H9 (cell line): ENCODE results near the gene TGFB3. TPM values are rescaled to one million over a fixed set of nuclear protein-coding genes. Genes with fewer than 3 reads are reported as not detected.

Experiments used
- DNase-seq: peaks from one replicate; pipeline ENCODE4 v3.0.0-alpha.2; 2017
- H2AFZ ChIP-seq: one replicate; pipeline ENCODE4 v1.6.1; 2013; ENCODE audit warnings: mild to moderate bottlenecking, low read length, control low read depth, moderate library complexity
- H2AK5ac ChIP-seq: 2 replicates; pipeline ENCODE4 v1.6.1; 2013; ENCODE audit warnings: low read length, control low read depth, mixed read lengths; ENCODE audit not compliant: insufficient read length
- H2BK120ac ChIP-seq: one replicate; pipeline ENCODE4 v1.6.1; 2013; ENCODE audit warnings: low read depth, mild to moderate bottlenecking, low read length, control low read depth, inconsistent platforms; ENCODE audit not compliant: poor library complexity, severe bottlenecking
- H2BK12ac ChIP-seq: 2 replicates; pipeline ENCODE4 v1.6.1; 2013; ENCODE audit warnings: low read length, control low read depth, mixed read lengths, low read depth; ENCODE audit not compliant: insufficient read length
- H2BK15ac ChIP-seq: 2 replicates; pipeline ENCODE4 v1.6.1; 2013; ENCODE audit warnings: low read depth, low read length, control low read depth
- H2BK20ac ChIP-seq: one replicate; pipeline ENCODE4 v1.6.1; 2013; ENCODE audit warnings: low read depth, mild to moderate bottlenecking, low read length, control low read depth, inconsistent platforms; ENCODE audit not compliant: poor library complexity, severe bottlenecking
- H2BK5ac ChIP-seq: 2 replicates; pipeline ENCODE4 v1.6.1; 2013; ENCODE audit warnings: low read length, control low read depth, mixed read lengths; ENCODE audit not compliant: insufficient read length
- H3K14ac ChIP-seq: 2 replicates; pipeline ENCODE4 v1.6.1; 2013; ENCODE audit warnings: low read length, control low read depth; ENCODE audit not compliant: insufficient read depth
- H3K18ac ChIP-seq: 2 replicates; pipeline ENCODE4 v1.6.1; 2013; ENCODE audit warnings: low read depth, mild to moderate bottlenecking, mixed read lengths, low read length, control low read depth; ENCODE audit not compliant: insufficient read length
- H3K23ac ChIP-seq: 2 replicates; pipeline ENCODE4 v1.6.1; 2013; ENCODE audit warnings: low read length, control low read depth, mixed read lengths, low read depth; ENCODE audit not compliant: insufficient read length
- H3K23me2 ChIP-seq: 2 replicates; pipeline ENCODE4 v1.6.1; 2013; ENCODE audit warnings: low read depth, mild to moderate bottlenecking, mixed read lengths, low read length, control low read depth; ENCODE audit not compliant: insufficient read length, poor library complexity, severe bottlenecking
- H3K27ac ChIP-seq: 2 replicates; pipeline ENCODE4 v1.5.1; 2013; ENCODE audit warnings: low read length, control low read depth, mixed read lengths, low read depth; ENCODE audit not compliant: insufficient read length
- H3K27me3 ChIP-seq: 2 replicates; pipeline ENCODE4 v1.6.1; 2013; ENCODE audit warnings: low read length, control low read depth, inconsistent platforms; ENCODE audit not compliant: insufficient read depth
- H3K4ac ChIP-seq: 2 replicates; pipeline ENCODE4 v1.6.1; 2013; ENCODE audit warnings: low read depth, mild to moderate bottlenecking, control low read depth, inconsistent platforms, low read length, moderate library complexity
- H3K4me1 ChIP-seq: 2 replicates; pipeline ENCODE4 v1.6.1; 2013; ENCODE audit warnings: low read length, control low read depth, inconsistent platforms; ENCODE audit not compliant: insufficient read depth
- H3K4me2 ChIP-seq: 2 replicates; pipeline ENCODE4 v1.6.1; 2013; ENCODE audit warnings: low read length, control low read depth, mixed read lengths; ENCODE audit not compliant: insufficient read length, insufficient read depth
- H3K56ac ChIP-seq: 2 replicates; pipeline ENCODE4 v1.6.1; 2013; ENCODE audit warnings: low read depth, mild to moderate bottlenecking, mixed read lengths, low read length, control low read depth; ENCODE audit not compliant: insufficient read length
- H3K79me1 ChIP-seq: 2 replicates; pipeline ENCODE4 v1.6.1; 2013; ENCODE audit warnings: low read depth, mild to moderate bottlenecking, moderate library complexity, low read length, control low read depth, inconsistent platforms; ENCODE audit not compliant: insufficient read depth, poor library complexity, severe bottlenecking
- H3K79me2 ChIP-seq: 2 replicates; pipeline ENCODE4 v1.6.1; 2013; ENCODE audit warnings: low read length, control low read depth, inconsistent platforms; ENCODE audit not compliant: insufficient read depth
- H3K9ac ChIP-seq: 2 replicates; pipeline ENCODE4 v1.6.1; 2013; ENCODE audit warnings: low read length, control low read depth, mixed read lengths; ENCODE audit not compliant: insufficient read length; ENCODE audit errors: extremely low read depth
- H3K9me3 ChIP-seq: one replicate; pipeline ENCODE4 v1.6.1; 2013; ENCODE audit warnings: low read depth, low read length, inconsistent platforms; ENCODE audit not compliant: control insufficient read depth
- H3T11ph ChIP-seq: one replicate; pipeline ENCODE4 v1.6.1; 2013; ENCODE audit warnings: mild to moderate bottlenecking, low read length, control low read depth, inconsistent platforms
- H4K20me1 ChIP-seq: one replicate; pipeline ENCODE4 v1.6.1; 2013; ENCODE audit not compliant: control insufficient read depth, insufficient read length, insufficient read depth
- H4K5ac ChIP-seq: 2 replicates; pipeline ENCODE4 v1.6.1; 2013; ENCODE audit warnings: low read depth, mild to moderate bottlenecking, mixed read lengths, low read length, control low read depth; ENCODE audit not compliant: insufficient read length
- H4K8ac ChIP-seq: replicated peaks from 2 replicates; pipeline ENCODE4 v1.6.1; 2013; ENCODE audit warnings: low read length, control low read depth, mixed read lengths, low read depth; ENCODE audit not compliant: insufficient read length
- H4K91ac ChIP-seq: 2 replicates; pipeline ENCODE4 v1.6.1; 2013; ENCODE audit warnings: low read depth, mild to moderate bottlenecking, moderate library complexity, mixed read lengths, low read length, control low read depth; ENCODE audit not compliant: insufficient read length
- H3K27ac Mint-ChIP-seq, 3 experiments: 2 replicates in 2 of 3; 3 replicates in 1 of 3; pipeline ENCODE4 v1.8.0; 2020 to 2021; ENCODE audit warnings: mixed read lengths in 3 of 3, mild to moderate bottlenecking in 1 of 3, moderate library complexity in 1 of 3
- H3K27me3 Mint-ChIP-seq: 2 replicates; pipeline ENCODE4 v1.8.0; 2021; ENCODE audit warnings: low read depth, mild to moderate bottlenecking, moderate library complexity, mixed read lengths
- H3K36me3 Mint-ChIP-seq, 3 experiments: 2 replicates in 2 of 3; 3 replicates in 1 of 3; pipeline ENCODE4 v1.8.0; 2020 to 2021; ENCODE audit warnings: low read depth in 3 of 3, mixed read lengths in 3 of 3; ENCODE audit not compliant: insufficient read depth in 1 of 3
- H3K4me1 Mint-ChIP-seq, 2 experiments: 2 replicates each; pipeline ENCODE4 v1.8.0; 2020; ENCODE audit warnings: mixed read lengths in 2 of 2
- H3K4me3 Mint-ChIP-seq, 2 experiments: 2 replicates in 1 of 2; 3 replicates in 1 of 2; pipeline ENCODE4 v1.8.0; 2020 to 2021; ENCODE audit warnings: mild to moderate bottlenecking in 2 of 2, mixed read lengths in 2 of 2, moderate library complexity in 1 of 2
- H3K9me3 Mint-ChIP-seq, 2 experiments: 2 replicates in 1 of 2; 3 replicates in 1 of 2; pipeline ENCODE4 v1.8.0; 2020; ENCODE audit warnings: mild to moderate bottlenecking in 2 of 2, mixed read lengths in 2 of 2, moderate library complexity in 1 of 2
- CTCF ChIP-seq: fragments of 200-600 bp; sonication (generic); conservative IDR thresholded peaks from 3 replicates; pipeline ENCODE4 v1.8.0; 2021; ENCODE audit warnings: antibody characterized with exemption, mild to moderate bottlenecking
- WGBS: extraction: QIAGEN DNeasy Blood & Tissue Kit; methylation state at CpG from one replicate; pipeline ENCODE4 v1.1.7; 2013; ENCODE audit warnings: missing lambda C conversion rate, low lambda C conversion rate, mixed read lengths; ENCODE audit not compliant: insufficient read length; ENCODE audit errors: extremely low coverage; 5-methylcytosine and 5-hydroxymethylcytosine counted together
- total RNA-seq: library from RNA; stranded (reverse); gene quantifications from 2 replicates; pipeline ENCODE4 v1.2.1, GENCODE V29; 2021

Gene TGFB3
- total RNA-seq, 1 experiment from 2014 or later, result 0.37 TPM

- Histone ChIP-seq H4K20me1 (no peaks in the 10 kb centered on the region), H3K79me1 (no peaks in the 10 kb centered on the region), H3K9ac (no peak overlapping the region), H4K8ac (no peak overlapping the region), H3K4me1 (no peaks in the 10 kb centered on the region), H3K27ac (no peak overlapping the region), H3K14ac (no peak overlapping the region), H4K5ac (no peak overlapping the region), H3K18ac (no peak overlapping the region), H4K91ac (no peak overlapping the region), H3K23ac (no peak overlapping the region), H3K4ac (no peak overlapping the region), H2BK20ac (no peak overlapping the region), H3T11ph (no peak overlapping the region), H2AK5ac (no peak overlapping the region), H3K27me3 (no peaks in the 10 kb centered on the region), H2AFZ (no peak overlapping the region), H2BK5ac (no peak overlapping the region), H3K79me2 (no peaks in the 10 kb centered on the region), H2BK15ac (no peak overlapping the region), H2BK120ac (no peak overlapping the region), H3K9me3 (no peaks in the 10 kb centered on the region), H3K4me2 (no peak overlapping the region), H3K23me2 (no peaks in the 10 kb centered on the region), H3K56ac (no peak overlapping the region), H2BK12ac (no peak overlapping the region)
- no peaks in the 10 kb centered on the region for H3K9me3 Mint-ChIP-seq
- no CpG with 5 or more reads among the region's 5 CpGs for WGBS
- peaks cover 0 to 3% (median under 1%) of the 10 kb centered on the region in 3 experiments; a peak in 2 of 7 replicates for H3K36me3 Mint-ChIP-seq
- H3K4me1 Mint-ChIP-seq, result peaks cover 3 to 5% of the 10 kb centered on the region in 2 experiments; a peak in 2 of 4 replicates
- TF ChIP-seq CTCF, result no peak
- H3K27me3 Mint-ChIP-seq, result no peaks in the 10 kb centered on the region
- peak overlapping the region in 1 of 3 experiments; percentile 6; a peak in 1 of 7 replicates for H3K27ac Mint-ChIP-seq
- no peak overlapping the region for H3K4me3 Mint-ChIP-seq
- DNase-seq, result no peak
Observed at GRCh38 chr14:75946785-75947184, 35.0 kb downstream of the TGFB3 start.
